Sigmoid colon (tissue), 7 donors: ENCODE data around the gene UNKL. TPM values are rescaled to one million over a fixed set of nuclear protein-coding genes. Genes with fewer than 3 reads are reported as not detected.

Experiments
- DNase-seq: peaks from one replicate; pipeline ENCODE4 v3.0.0-alpha.2; 2019
- H3K27ac ChIP-seq, 4 donors: fragments of 200-600 bp; sonication (generic); one replicate each; pipeline ENCODE4 v1.5.1; 2016 to 2019; ENCODE audit warnings: mild to moderate bottlenecking in 1 of 4
- H3K27me3 ChIP-seq, 3 donors: fragments of 200-600 bp; sonication (generic); one replicate each; pipeline ENCODE4 v1.5.1; 2019; ENCODE audit warnings: mild to moderate bottlenecking in 1 of 3
- H3K36me3 ChIP-seq, 4 donors: fragments of 200-600 bp; sonication (generic); one replicate each; pipeline ENCODE4 v1.5.1; 2016 to 2019
- H3K4me1 ChIP-seq, 4 donors: fragments of 200-600 bp; sonication (generic); one replicate each; pipeline ENCODE4 v1.5.1; 2017 to 2019
- H3K4me3 ChIP-seq, 4 donors: fragments of 200-600 bp; sonication (generic); one replicate each; pipeline ENCODE4 v1.5.1; 2017 to 2019; ENCODE audit warnings: mild to moderate bottlenecking in 2 of 4, moderate library complexity in 1 of 4
- H3K9me3 ChIP-seq, 4 donors: fragments of 200-600 bp in 3 of 4; sonication (generic) in 3 of 4; one replicate each; pipeline versions ENCODE4 v1.5.1 to v1.6.1; 2013 to 2019
- EP300 ChIP-seq, 4 donors: sonication (generic); formaldehyde crosslinking; IDR thresholded peaks; one replicate each; pipeline ENCODE4 v1.6.1; 2017; ENCODE audit warnings: antibody characterized with exemption in 4 of 4
- POLR2A ChIP-seq, 2 donors: fragments of 450-650 bp; IDR thresholded peaks; one replicate each; pipeline ENCODE4 v1.6.1; 2016; ENCODE audit warnings: antibody characterized with exemption in 2 of 2, mild to moderate bottlenecking in 2 of 2, moderate library complexity in 2 of 2
- POLR2AphosphoS5 ChIP-seq, 4 donors: sonication (generic); formaldehyde crosslinking; IDR thresholded peaks; one replicate each; pipeline ENCODE4 v1.6.1; 2017; ENCODE audit warnings: antibody characterized with exemption in 4 of 4
- WGBS, 2 donors: extraction: QIAGEN DNeasy Blood & Tissue Kit; methylation state at CpG; one replicate each; pipeline ENCODE4 v1.1.7; 2013; 5-methylcytosine and 5-hydroxymethylcytosine counted together
- intact Hi-C: fragments of 100-400 bp; cut with DNase I; formaldehyde crosslinking; loops from one replicate; pipeline ENCODE4 v1.15.1; 2023
- polyA plus RNA-seq, 3 donors: library from polyadenylated mRNA; stranded (reverse); fragments of 200-250 nt; gene quantifications; one replicate each; pipeline ENCODE4 v1.2.3, GENCODE V29; 2013
- total RNA-seq, 4 donors: library from RNA; depleted of rRNA; stranded (reverse); fragments of >200 nt; gene quantifications; one replicate each; pipeline ENCODE4 v1.1.0, GENCODE V29; 2016
- TF ChIP-seq, protein P1 (sequence below), 4 experiments: fragments of 450-650 bp in 3 of 4; fragments of 200-600 bp in 1 of 4; IDR thresholded peaks; one replicate each; pipeline ENCODE4 v1.5.1; 2016 to 2019; ENCODE audit warnings: antibody characterized with exemption in 4 of 4, mild to moderate bottlenecking in 3 of 4, moderate library complexity in 2 of 4
- donor health status: healthy with polysubstance abuse.
- donor health status: Bipolar disorder and iron deficiency.
- donor health status: healthy.

Gene UNKL
- total and polyA plus RNA-seq, 7 donors = 2.1 to 29.1 (median 19.6) TPM

DNA sequence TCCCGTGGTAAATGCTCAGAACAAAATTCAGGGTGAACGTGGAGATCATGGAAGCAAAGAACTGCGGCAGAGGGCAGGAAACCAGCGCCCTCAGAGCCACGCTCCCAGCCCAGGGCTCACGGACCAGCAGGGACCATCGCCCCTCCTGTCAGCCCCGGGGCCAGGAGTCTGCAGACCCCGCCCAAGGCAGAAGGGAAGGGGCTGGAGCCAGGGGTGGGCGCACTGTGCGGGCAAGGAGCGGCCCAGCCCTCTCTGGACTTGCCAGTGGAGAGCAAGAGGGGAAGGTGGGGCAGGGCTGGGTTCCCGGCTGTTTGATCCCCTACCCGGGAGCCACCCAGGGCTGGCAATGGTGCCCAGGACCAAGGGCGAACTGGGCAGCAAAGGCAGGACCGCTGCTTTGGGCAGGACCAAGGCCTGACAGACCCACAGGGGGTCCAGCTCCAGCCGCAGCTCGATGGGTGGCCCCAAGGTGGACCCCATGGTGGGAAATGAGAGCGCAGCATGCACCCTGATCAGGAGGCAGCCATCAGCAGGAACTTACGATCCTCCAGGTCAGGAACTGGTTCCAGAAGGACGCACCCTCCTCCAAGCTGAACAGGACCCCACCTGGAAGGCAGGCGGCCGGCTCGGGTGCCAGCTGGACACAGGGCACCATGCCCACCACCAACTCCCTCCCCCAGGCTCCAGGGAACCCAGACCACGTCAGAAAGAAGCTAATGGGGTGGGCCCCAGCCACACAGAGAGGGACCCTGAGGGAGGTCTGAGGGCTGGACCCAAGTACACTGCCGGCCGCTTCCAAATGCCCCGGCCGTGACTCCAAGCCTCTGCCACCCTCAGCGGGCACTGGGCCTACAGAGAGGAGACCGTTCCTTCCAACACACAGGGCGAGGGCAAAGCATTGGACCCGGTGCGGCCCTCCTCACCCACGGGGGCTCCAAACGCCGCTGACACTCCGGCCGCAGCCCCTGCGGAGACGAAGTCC, 41.0 kb upstream of the UNKL start:
- no peak overlapping the region for H3K27ac ChIP-seq
- intact Hi-C loops = no loop called here
- H3K36me3 ChIP-seq = peaks cover 29 to 92% (median 46%) of the 10 kb centered on the region in 4 donors
- no peak for DNase-seq
- WGBS, 2 donors = 92 to 94% methylated on average over 41 of the region's 41 CpGs
- H3K9me3 ChIP-seq = no peaks in the 10 kb centered on the region
- TF ChIP-seq POLR2A (IDR thresholded peaks at IDR 0.05) = no peak
- TF ChIP-seq EP300 (IDR thresholded peaks at IDR 0.05) = no peak
- TF ChIP-seq, protein P1, sequence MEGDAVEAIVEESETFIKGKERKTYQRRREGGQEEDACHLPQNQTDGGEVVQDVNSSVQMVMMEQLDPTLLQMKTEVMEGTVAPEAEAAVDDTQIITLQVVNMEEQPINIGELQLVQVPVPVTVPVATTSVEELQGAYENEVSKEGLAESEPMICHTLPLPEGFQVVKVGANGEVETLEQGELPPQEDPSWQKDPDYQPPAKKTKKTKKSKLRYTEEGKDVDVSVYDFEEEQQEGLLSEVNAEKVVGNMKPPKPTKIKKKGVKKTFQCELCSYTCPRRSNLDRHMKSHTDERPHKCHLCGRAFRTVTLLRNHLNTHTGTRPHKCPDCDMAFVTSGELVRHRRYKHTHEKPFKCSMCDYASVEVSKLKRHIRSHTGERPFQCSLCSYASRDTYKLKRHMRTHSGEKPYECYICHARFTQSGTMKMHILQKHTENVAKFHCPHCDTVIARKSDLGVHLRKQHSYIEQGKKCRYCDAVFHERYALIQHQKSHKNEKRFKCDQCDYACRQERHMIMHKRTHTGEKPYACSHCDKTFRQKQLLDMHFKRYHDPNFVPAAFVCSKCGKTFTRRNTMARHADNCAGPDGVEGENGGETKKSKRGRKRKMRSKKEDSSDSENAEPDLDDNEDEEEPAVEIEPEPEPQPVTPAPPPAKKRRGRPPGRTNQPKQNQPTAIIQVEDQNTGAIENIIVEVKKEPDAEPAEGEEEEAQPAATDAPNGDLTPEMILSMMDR (IDR thresholded peaks at IDR 0.05) = no peak
- no peak for TF ChIP-seq POLR2AphosphoS5 (IDR thresholded peaks at IDR 0.05)
- no peak overlapping the region for H3K4me3 ChIP-seq
- no peaks in the 10 kb centered on the region for H3K27me3 ChIP-seq
- H3K4me1 ChIP-seq = peaks cover 0 to 8% (median under 1%) of the 10 kb centered on the region in 4 donors

DNA sequence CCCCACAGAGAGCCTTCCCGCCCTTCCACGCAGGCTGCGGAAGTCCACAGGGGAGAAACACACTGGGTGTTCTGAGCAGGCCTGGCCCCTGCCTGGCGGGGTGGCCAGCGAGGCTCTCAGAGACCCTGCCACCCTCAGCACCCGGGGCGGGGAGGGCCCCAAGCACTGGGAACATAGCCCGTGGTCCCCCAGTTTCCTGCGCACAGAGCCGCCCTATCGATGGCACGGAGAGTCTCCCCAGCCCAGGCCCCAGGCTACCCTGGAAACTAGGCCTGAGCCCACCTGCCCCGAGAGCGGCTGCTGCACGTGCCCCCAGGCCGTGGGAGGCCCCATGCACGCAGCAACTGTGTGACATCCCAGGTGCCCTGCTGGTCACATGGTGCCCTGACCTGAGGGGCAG, 40.1 kb upstream of the UNKL start:
- 92 to 95% methylated on average over 17 of the region's 17 CpGs for WGBS, 2 donors
- H3K4me1 ChIP-seq = no peaks in the 10 kb centered on the region
- TF ChIP-seq POLR2AphosphoS5 (IDR thresholded peaks at IDR 0.05) (no peak), EP300 (IDR thresholded peaks at IDR 0.05) (no peak), POLR2A (IDR thresholded peaks at IDR 0.05) (no peak)
- TF ChIP-seq, protein P1 (IDR thresholded peaks at IDR 0.05) = no peak
- H3K36me3 ChIP-seq = peaks cover 24 to 95% (median 50%) of the 10 kb centered on the region in 4 donors
- H3K27me3 ChIP-seq = no peaks in the 10 kb centered on the region
- intact Hi-C loops = no loop called here
- H3K9me3 ChIP-seq = no peaks in the 10 kb centered on the region
- H3K4me3 ChIP-seq = no peak overlapping the region
- no peak for DNase-seq
- no peak overlapping the region for H3K27ac ChIP-seq

DNA sequence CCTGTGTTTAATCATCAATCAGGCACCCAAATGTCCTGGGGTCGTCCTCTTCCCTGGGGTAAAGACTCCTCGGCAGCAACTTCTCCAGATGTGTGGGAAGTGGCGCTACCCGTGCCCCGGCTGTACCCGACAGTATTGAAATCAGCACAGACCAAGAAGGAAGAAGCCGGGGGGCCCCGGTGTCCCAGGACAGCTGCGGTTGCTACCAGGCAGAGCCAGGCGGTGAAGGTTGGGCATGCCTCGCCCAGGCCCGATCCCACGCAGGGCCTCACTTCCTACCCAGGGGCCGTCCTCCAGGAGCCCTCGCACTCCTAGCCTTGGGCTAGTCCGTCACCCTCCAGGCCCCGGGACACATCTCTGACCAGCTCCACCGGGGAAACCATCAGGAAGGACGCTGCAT, 38.8 kb upstream of the UNKL start:
- 93 to 95% methylated on average over 19 of the region's 19 CpGs for WGBS, 2 donors
- no peak overlapping the region for H3K27ac ChIP-seq
- no peaks in the 10 kb centered on the region for H3K4me1 ChIP-seq
- TF ChIP-seq POLR2AphosphoS5 (IDR thresholded peaks at IDR 0.05) (no peak), POLR2A (IDR thresholded peaks at IDR 0.05) (no peak), EP300 (IDR thresholded peaks at IDR 0.05) (no peak)
- TF ChIP-seq, protein P1 (IDR thresholded peaks at IDR 0.05) = no peak
- no peaks in the 10 kb centered on the region for H3K27me3 ChIP-seq
- H3K4me3 ChIP-seq = no peak overlapping the region
- H3K9me3 ChIP-seq = no peaks in the 10 kb centered on the region
- intact Hi-C loops = no loop called here
- peaks cover 24 to 100% (median 55%) of the 10 kb centered on the region in 4 donors for H3K36me3 ChIP-seq
- DNase-seq = no peak

DNA sequence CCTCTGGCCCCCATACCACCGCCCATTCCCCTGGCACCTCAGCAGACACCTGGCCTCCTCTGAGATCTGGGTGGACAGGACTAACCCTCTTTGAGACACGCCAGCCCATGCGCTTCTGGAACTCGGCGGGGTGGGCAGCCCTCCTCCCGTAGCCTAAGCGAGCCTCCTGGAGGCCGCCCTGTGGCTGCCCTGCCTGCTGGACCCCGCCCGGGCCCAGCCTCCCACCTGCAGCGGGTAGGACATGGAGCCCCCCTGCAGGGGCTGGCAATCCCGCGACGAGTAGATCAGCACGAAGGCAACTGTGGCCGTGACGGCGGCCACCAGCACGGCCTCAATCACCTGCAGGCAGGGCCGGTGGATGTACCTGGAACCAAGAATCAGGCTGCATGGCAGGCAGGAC, 38.0 kb upstream of the UNKL start:
- H3K36me3 ChIP-seq = peaks cover 24 to 100% (median 61%) of the 10 kb centered on the region in 4 donors
- no peaks in the 10 kb centered on the region for H3K9me3 ChIP-seq
- WGBS, 2 donors = 96% methylated on average over 20 of the region's 20 CpGs
- no peak overlapping the region for H3K4me3 ChIP-seq
- intact Hi-C loops = no loop called here
- no peaks in the 10 kb centered on the region for H3K27me3 ChIP-seq
- no peak overlapping the region for H3K27ac ChIP-seq
- no peak for TF ChIP-seq POLR2AphosphoS5 (IDR thresholded peaks at IDR 0.05)
- TF ChIP-seq, protein P1 (IDR thresholded peaks at IDR 0.05) = no peak
- no peak for TF ChIP-seq EP300 (IDR thresholded peaks at IDR 0.05)
- TF ChIP-seq POLR2A (IDR thresholded peaks at IDR 0.05) = no peak
- no peak for DNase-seq
- no peaks in the 10 kb centered on the region for H3K4me1 ChIP-seq
